B cell (primary cell): ENCODE measurements around the gene MAP3K13. TPM values are rescaled to one million over a fixed set of nuclear protein-coding genes. Genes with fewer than 3 reads are reported as not detected.

Experiments
- ATAC-seq: fragments of 200-7000 bp; cut with Tn5 transposase; one replicate; pipeline ENCODE4 v1.10.0; 2021; ENCODE audit warnings: low read depth, mild to moderate bottlenecking, moderate number of reproducible peaks, moderate library complexity
- CTCF ChIA-PET: fragments of 350-600 bp; sonication (Branson Sonifier 250); formaldehyde crosslinking; loops from one replicate; lab custom pipeline; 2021; ENCODE audit warnings: antibody characterized with exemption, inconsistent platforms; lab: Charles Lee
- POLR2A ChIA-PET: fragments of 350-600 bp; sonication (Branson Sonifier 250); formaldehyde crosslinking; loops from one replicate; lab custom pipeline; 2021; ENCODE audit warnings: antibody characterized with exemption; lab: Charles Lee
- DNase-seq: peaks from one replicate; pipeline ENCODE4 v3.0.0; 2013
- H2AFZ ChIP-seq: 2 replicates; pipeline ENCODE4 v1.6.1; 2012; ENCODE audit warnings: mild to moderate bottlenecking, low read depth, low read length; ENCODE audit not compliant: insufficient read depth, poor library complexity, severe bottlenecking
- H3K27ac ChIP-seq, 2 donors: 1 replicate in 1 of 2; 2 replicates in 1 of 2; pipeline ENCODE4 v1.5.1; 2012 to 2013; ENCODE audit warnings: low read length in 2 of 2, mild to moderate bottlenecking in 2 of 2, moderate library complexity in 1 of 2
- H3K27me3 ChIP-seq, 4 experiments: fragments of 200-600 bp in 1 of 4; sonication (generic) in 1 of 4; replicated peaks in 1 of 4; 1 replicate in 2 of 4; 2 replicates in 2 of 4; pipeline versions ENCODE4 v1.6.1 to v1.7.0; 2013 to 2016; ENCODE audit warnings: low read length in 3 of 4, mild to moderate bottlenecking in 2 of 4, mixed read lengths in 1 of 4, moderate library complexity in 1 of 4; ENCODE audit not compliant: insufficient read depth in 4 of 4, control insufficient read depth in 3 of 4; ENCODE audit errors: control extremely low read depth in 1 of 4
- H3K36me3 ChIP-seq, 2 experiments: replicated peaks in 1 of 2; 1 replicate in 1 of 2; 2 replicates in 1 of 2; pipeline versions ENCODE4 v1.6.1 to v1.7.1; 2013; ENCODE audit warnings: low read length in 1 of 2; ENCODE audit not compliant: insufficient read depth in 2 of 2, control insufficient read depth in 1 of 2; ENCODE audit errors: control extremely low read depth in 1 of 2, extremely low read depth in 1 of 2
- H3K4me1 ChIP-seq, 2 donors: fragments of 200-600 bp in 1 of 2; sonication (generic) in 1 of 2; 1 replicate in 1 of 2; 2 replicates in 1 of 2; pipeline versions ENCODE4 v1.5.1 to v1.6.1; 2013 to 2017; ENCODE audit warnings: low read length in 2 of 2; ENCODE audit not compliant: control insufficient read depth in 2 of 2, insufficient read depth in 2 of 2
- H3K4me2 ChIP-seq: replicated peaks from 2 replicates; pipeline ENCODE3; 2012; ENCODE audit warnings: mild to moderate bottlenecking, low read depth, low read length; ENCODE audit not compliant: poor library complexity, severe bottlenecking
- H3K4me3 ChIP-seq, 5 experiments: fragments of 200-600 bp in 1 of 5; sonication (generic) in 1 of 5; 1 replicate in 3 of 5; 2 replicates in 2 of 5; pipeline versions ENCODE4 v1.5.1 to v1.7.0; 2011 to 2016; ENCODE audit warnings: low read length in 4 of 5, mild to moderate bottlenecking in 4 of 5, low read depth in 2 of 5, control low read depth in 1 of 5, moderate library complexity in 1 of 5; ENCODE audit not compliant: insufficient read depth in 1 of 5; ENCODE audit errors: control extremely low read depth in 1 of 5, extremely low read depth in 1 of 5
- H3K79me2 ChIP-seq: fragments of 200-600 bp; sonication (generic); one replicate; pipeline ENCODE4 v1.6.0; 2016; ENCODE audit warnings: low read length; ENCODE audit not compliant: control insufficient read depth, insufficient read depth
- H3K9ac ChIP-seq: fragments of 200-600 bp; sonication (generic); 2 replicates; pipeline ENCODE4 v1.6.1; 2017; ENCODE audit warnings: mild to moderate bottlenecking, low read length, moderate library complexity
- H3K9me3 ChIP-seq, 3 donors: one replicate each; pipeline versions ENCODE4 v1.6.1 to v1.7.1; 2013; ENCODE audit warnings: low read length in 2 of 3; ENCODE audit not compliant: control insufficient read depth in 2 of 3, insufficient read depth in 1 of 3; ENCODE audit errors: control extremely low read depth in 1 of 3
- H4K20me1 ChIP-seq: 2 replicates; pipeline ENCODE4 v1.6.0; 2012; ENCODE audit warnings: mild to moderate bottlenecking, low read length; ENCODE audit not compliant: insufficient read depth, control insufficient read depth, poor library complexity, severe bottlenecking
- H3K27ac Mint-ChIP-seq: one replicate; pipeline ENCODE4 v1.8.0; 2021; ENCODE audit warnings: mixed read lengths
- H3K27me3 Mint-ChIP-seq: one replicate; pipeline ENCODE4 v1.8.0; 2021; ENCODE audit warnings: mixed read lengths
- H3K4me1 Mint-ChIP-seq: one replicate; pipeline ENCODE4 v1.8.0; 2021; ENCODE audit warnings: mixed read lengths
- H3K4me3 Mint-ChIP-seq: one replicate; pipeline ENCODE4 v1.8.0; 2021; ENCODE audit warnings: mixed read lengths
- H3K9me3 Mint-ChIP-seq: one replicate; pipeline ENCODE4 v1.8.0; 2022; ENCODE audit warnings: mixed read lengths; ENCODE audit not compliant: insufficient read depth
- CTCF ChIP-seq: fragments of 200-600 bp; IDR thresholded peaks from one replicate; pipeline ENCODE4 v1.8.0; 2022; ENCODE audit warnings: antibody characterized with exemption, mild to moderate bottlenecking
- EZH2 ChIP-seq: IDR thresholded peaks from 2 replicates; pipeline ENCODE4 v1.6.1; 2012; ENCODE audit warnings: borderline replicate concordance, low read depth, mild to moderate bottlenecking, moderate library complexity, low read length; ENCODE audit not compliant: insufficient read depth, poor library complexity, severe bottlenecking
- WGBS: methylation state at CpG from one replicate; pipeline ENCODE4 v1.1.5; 2013; ENCODE audit warnings: missing lambda C conversion rate; ENCODE audit not compliant: insufficient coverage; 5-methylcytosine and 5-hydroxymethylcytosine counted together
- intact Hi-C: fragments of 100-400 bp; cut with micrococcal nuclease; formaldehyde crosslinking; loops from one replicate; pipeline ENCODE4 v1.10.0; 2022
- polyA plus RNA-seq: library from polyadenylated mRNA; depleted of rRNA; stranded (reverse); fragments of >200 nt; gene quantifications from 2 replicates; pipeline ENCODE4 v1.2.3, GENCODE V29; 2012
- total RNA-seq, 2 donors: library from RNA; stranded (reverse); fragments of 120-200 nt in 1 of 2; gene quantifications; 1 replicate in 1 of 2; 2 replicates in 1 of 2; pipeline versions ENCODE4 v1.2.3 to v1.2.4, GENCODE V29; 2013 to 2022

The MAP3K13 gene
- total and polyA plus RNA-seq, 2 donors (not counting 1 experiment from before 2014, with no cell fraction given) = 5.7 to 9.2 TPM

DNA sequence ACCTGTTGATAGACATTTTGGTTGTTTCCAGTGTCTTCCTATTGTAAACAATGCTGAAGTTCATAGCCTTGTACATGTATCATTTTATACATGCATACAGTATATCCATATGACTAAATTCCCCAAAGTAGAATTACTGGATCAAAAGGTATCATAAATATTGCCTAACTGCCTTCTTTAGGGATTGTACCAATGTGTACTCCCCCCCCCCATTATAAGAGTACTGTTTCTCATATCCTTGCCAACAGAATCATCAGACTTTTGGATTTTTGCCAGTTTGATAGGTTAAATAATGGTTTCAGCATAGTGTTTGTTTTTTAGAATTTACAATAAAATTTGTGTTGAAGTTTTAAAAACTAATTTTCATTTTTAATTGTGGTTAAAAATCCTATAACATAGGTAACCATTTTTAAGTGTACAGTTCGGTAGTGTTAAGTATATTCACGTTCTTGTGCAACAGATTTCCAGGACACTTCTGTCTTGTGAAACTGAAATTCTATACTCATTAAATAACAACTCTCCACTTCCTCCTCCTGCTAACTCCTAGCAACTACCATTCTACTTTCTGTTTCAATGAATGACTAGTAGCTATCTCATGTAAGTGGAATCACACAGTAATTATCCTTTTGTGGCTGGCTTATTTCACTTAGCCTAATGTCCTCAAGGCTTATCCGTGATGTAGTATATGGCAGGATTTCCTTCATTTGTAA is 30.8 kb upstream of the MAP3K13 start:
- no peaks in the 10 kb centered on the region for H3K36me3 ChIP-seq
- peak overlapping the region; percentile 56 for H3K4me2 ChIP-seq
- WGBS = no CpG with 5 or more reads among the region's 3 CpGs
- no peaks in the 10 kb centered on the region for H3K27me3 ChIP-seq
- Mint-ChIP-seq H3K4me1 (peaks cover 8% of the 10 kb centered on the region), H3K27ac (no peak overlapping the region), H3K4me3 (peak overlapping the region; percentile 62), H3K9me3 (no peaks in the 10 kb centered on the region), H3K27me3 (no peaks in the 10 kb centered on the region)
- no peaks in the 10 kb centered on the region for H3K79me2 ChIP-seq
- intact Hi-C loops = no loop called here
- H3K4me1 ChIP-seq = peaks cover 7 to 10% of the 10 kb centered on the region in 2 donors
- ATAC-seq (peak; percentile 21), DNase-seq (peak; percentile 48)
- POLR2A ChIA-PET = no interaction called here
- CTCF ChIA-PET = no interaction called here
- peak overlapping the region; percentile 47 for H2AFZ ChIP-seq
- H3K9me3 ChIP-seq = no peaks in the 10 kb centered on the region
- H4K20me1 ChIP-seq = no peaks in the 10 kb centered on the region
- peak overlapping the region in 1 of 5 experiments; percentile 34 for H3K4me3 ChIP-seq
- no peak overlapping the region for H3K9ac ChIP-seq
- no peak overlapping the region for H3K27ac ChIP-seq
- TF ChIP-seq CTCF = no peak
- no peak for TF ChIP-seq EZH2

DNA sequence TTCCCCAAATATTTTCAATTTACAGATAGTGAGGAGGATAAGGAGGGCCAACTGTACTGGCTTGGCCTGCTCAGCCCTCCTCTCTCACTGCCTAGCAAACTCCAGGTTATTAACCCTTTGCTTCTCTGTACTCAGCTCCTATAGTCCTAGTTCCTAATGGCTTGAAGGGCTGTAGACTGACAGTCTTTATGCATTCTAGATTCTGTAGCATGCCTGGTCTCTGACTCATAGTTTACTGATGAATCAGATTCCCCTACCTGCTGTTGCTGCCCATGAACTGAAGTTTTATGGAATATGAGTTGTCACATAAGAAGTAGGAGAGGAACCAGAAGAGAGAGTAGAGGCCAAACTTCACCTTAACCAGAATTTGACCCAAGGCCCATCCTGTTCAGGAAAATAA is 27.1 kb upstream of the MAP3K13 start:
- H3K4me2 ChIP-seq = no peak overlapping the region
- no peaks in the 10 kb centered on the region for H3K79me2 ChIP-seq
- no peaks in the 10 kb centered on the region for H4K20me1 ChIP-seq
- H3K27ac ChIP-seq = no peak overlapping the region
- no peak overlapping the region for H3K9ac ChIP-seq
- no peak for DNase-seq
- no peaks in the 10 kb centered on the region for H3K36me3 ChIP-seq
- ATAC-seq = no peak
- H3K9me3 ChIP-seq = no peaks in the 10 kb centered on the region
- H3K4me1 ChIP-seq = peaks cover 7 to 10% of the 10 kb centered on the region in 2 donors
- TF ChIP-seq CTCF (no peak), EZH2 (no peak)
- H3K4me3 ChIP-seq = no peak overlapping the region
- CTCF ChIA-PET = no interaction called here
- Mint-ChIP-seq H3K9me3 (no peaks in the 10 kb centered on the region), H3K27ac (no peak overlapping the region), H3K4me1 (peaks cover 8% of the 10 kb centered on the region), H3K27me3 (no peaks in the 10 kb centered on the region), H3K4me3 (no peak overlapping the region)
- POLR2A ChIA-PET = no interaction called here
- no peaks in the 10 kb centered on the region for H3K27me3 ChIP-seq
- H2AFZ ChIP-seq = no peak overlapping the region
- intact Hi-C loops = no loop called here
